Epithelial cell of esophagus (primary cell): ENCODE data around the gene COL1A1.

Experiments
- DNase-seq: peaks from one replicate; pipeline ENCODE4 v3.0.0; 2010; ENCODE audit warnings: low read depth
- H3K4me3 ChIP-seq: 2 replicates; pipeline ENCODE4 v1.5.1; 2011; ENCODE audit warnings: mild to moderate bottlenecking, low read length, control low read depth
- CTCF ChIP-seq: IDR thresholded peaks from 2 replicates; pipeline ENCODE4 v1.5.1; 2011; ENCODE audit warnings: low read depth, mild to moderate bottlenecking, low read length, control low read depth, inconsistent platforms; ENCODE audit not compliant: insufficient read depth; ENCODE audit errors: missing control alignments

COL1A1 gene

GRCh38 chr17:50201276-50201854, at the start of gene COL1A1:
Gene COL1A1, minus strand, starts transcription at chr17:50201631. Its CDS starts 118 bp downstream, at chr17:50201513.
- H3K4me3 ChIP-seq = peak within 1 kb of the TSS; percentile 51
- DNase-seq = no peak
- TF ChIP-seq CTCF = no peak

GRCh38 chr17:50248255-50248654, 46.8 kb upstream of the COL1A1 start:
- no peak overlapping the region for H3K4me3 ChIP-seq
- no peak for TF ChIP-seq CTCF
- DNase-seq = no peak

- no peak for DNase-seq
- no peak overlapping the region for H3K4me3 ChIP-seq
- TF ChIP-seq CTCF = no peak
Measured at GRCh38 chr17:50244771-50245170, 43.3 kb upstream of the COL1A1 start.

GRCh38 chr17:50241431-50241830, 40.0 kb upstream of the COL1A1 start:
- H3K4me3 ChIP-seq = no peak overlapping the region
- TF ChIP-seq CTCF = no peak
- no peak for DNase-seq

- no peak for DNase-seq
- TF ChIP-seq CTCF = no peak
- no peak overlapping the region for H3K4me3 ChIP-seq
Measured at GRCh38 chr17:50240851-50241250, 39.4 kb upstream of the COL1A1 start.

- DNase-seq = no peak
- no peak for TF ChIP-seq CTCF
- H3K4me3 ChIP-seq = no peak overlapping the region
Measured at GRCh38 chr17:50239937-50240336, 38.5 kb upstream of the COL1A1 start.

GRCh38 chr17:50238601-50239280, 37.3 kb upstream of the COL1A1 start:
- H3K4me3 ChIP-seq = no peak overlapping the region
- no peak for TF ChIP-seq CTCF
- peak; percentile 73 for DNase-seq
